GM08714 (cell line): ENCODE results near the gene HSD3B7.
A peak's percentile ranks its signal among the peaks of the same experiment; 100 is the strongest.

ENCODE experiments used
- H3K4me3 ChIP-seq: fragments of 200-500 bp; sonication (Bioruptor generic); 2 replicates; pipeline ENCODE4 v1.5.1; 2014; ENCODE audit warnings: mild to moderate bottlenecking, low read length, inconsistent platforms
- ZNF274 ChIP-seq: IDR thresholded peaks from 2 replicates; pipeline ENCODE4 v1.6.1; 2012; ENCODE audit warnings: mild to moderate bottlenecking, low read depth, low read length

The HSD3B7 gene

GRCh38 chr16:31032736-31033708 is 48.0 kb downstream of the HSD3B7 start, which contains the start of gene STX4:
Gene STX4, plus strand, starts transcription at chr16:31033558. Its CDS starts 248 bp downstream, at chr16:31033806.
- peak within 1 kb of the TSS; percentile 73 for H3K4me3 ChIP-seq
- no peak for TF ChIP-seq ZNF274

DNA sequence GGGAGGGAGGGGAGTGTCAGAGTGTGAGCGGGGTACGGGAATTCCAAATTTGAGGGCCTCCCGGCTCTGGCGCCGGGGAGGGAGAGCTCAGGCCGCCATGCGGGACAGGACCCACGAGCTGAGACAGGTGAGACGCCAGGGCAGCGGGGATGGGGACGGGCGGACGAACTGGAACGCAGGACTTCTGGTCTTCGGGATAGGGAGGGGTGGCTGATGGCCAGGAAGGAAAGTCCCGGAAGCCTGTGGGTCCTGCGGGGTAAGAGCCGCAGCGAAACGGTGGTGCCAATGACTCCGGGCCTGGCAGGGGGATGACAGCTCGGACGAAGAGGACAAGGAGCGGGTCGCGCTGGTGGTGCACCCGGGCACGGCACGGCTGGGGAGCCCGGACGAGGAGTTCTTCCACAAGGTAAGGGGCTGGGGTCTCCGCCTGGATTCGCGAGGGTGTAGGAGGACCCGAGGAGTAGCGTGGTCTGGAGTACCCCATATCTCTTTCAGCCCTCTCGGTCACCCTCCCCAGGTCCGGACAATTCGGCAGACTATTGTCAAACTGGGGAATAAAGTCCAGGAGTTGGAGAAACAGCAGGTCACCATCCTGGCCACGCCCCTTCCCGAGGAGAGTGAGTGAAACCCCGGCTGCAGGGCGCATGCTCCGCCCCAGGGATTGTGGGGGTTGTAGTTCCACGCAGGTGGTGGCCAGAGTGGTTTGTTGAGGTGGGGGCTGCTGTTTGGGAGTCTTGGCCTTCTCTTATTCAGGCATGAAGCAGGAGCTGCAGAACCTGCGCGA is 48.9 kb downstream of the HSD3B7 start:
- no peak for TF ChIP-seq ZNF274
- H3K4me3 ChIP-seq: peak overlapping the region; percentile 73

- no peak for TF ChIP-seq ZNF274
Measured at GRCh38 chr16:31036691-31037090, 51.7 kb downstream of the HSD3B7 start.

More at GRCh38 chr16:31036691-31037090, 51.7 kb downstream of the HSD3B7 start:
- no peak overlapping the region for H3K4me3 ChIP-seq
